ENCODE results near the gene ZNF697.
A peak's percentile ranks its signal among the peaks of the same experiment; 100 is the strongest.
"Not testable (repeated sequence)": the region's sequence is repeated elsewhere in the genome, so short reads cannot be mapped to it uniquely, and the experiment has no call there.

ZNF697 gene

DNA sequence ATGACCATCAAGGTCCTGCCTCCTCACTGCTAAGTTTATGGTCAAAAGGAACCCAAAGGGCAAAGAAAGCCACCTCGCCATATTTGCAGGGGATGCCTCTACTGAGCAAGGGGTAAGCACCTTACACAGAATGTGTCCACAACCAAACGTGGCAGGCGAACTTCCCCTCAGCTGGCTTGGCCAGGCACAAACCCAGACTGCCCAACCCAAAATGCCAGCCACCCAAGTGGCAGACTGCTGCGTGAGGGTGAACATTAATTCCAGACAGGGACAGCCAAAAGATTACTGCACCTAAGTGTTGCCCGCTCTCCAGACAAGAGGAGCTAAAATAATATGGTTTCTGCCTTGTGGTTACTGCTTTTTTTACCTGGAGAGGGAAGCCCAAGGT is 16.0 kb downstream of the ZNF697 start:
- DNase-seq (ENCODE audit: low read depth in 2 of 3, low spot score in 2 of 3), result no peak

DNA sequence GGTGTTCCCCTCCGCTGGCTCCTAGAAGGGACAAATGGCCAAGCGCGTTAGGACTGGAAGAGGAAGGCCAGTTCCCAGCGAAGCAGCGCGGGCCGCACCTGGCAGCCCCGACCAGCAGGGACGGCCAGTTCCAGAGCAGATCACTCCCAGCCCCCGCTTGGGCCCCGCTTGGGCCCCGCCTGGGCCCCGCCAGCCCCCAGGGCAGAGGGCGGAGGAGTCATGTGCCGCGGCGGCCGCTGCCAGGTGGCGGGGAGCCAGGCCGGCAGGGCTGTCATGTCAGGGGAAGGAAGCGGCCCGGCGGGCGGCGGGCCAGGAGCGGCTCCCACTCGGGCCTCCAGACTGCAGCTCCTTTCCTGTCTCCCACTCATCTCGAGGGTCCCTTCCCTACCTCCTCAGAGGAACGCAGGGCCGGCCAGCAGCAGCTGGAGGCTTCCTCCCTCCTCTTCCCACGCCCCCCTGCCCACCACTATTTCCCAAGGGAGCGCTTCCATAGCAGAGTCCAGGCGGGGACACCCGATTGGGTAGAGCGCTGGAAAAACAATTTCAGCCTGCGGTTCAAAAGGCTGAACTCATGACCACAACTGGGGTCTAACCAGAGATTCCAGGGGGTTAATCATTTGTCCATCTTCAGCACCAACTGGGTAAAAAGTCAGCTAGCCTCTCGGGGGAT is 16.5 kb downstream of the ZNF697 start:
- DNase-seq (ENCODE audit: low read depth in 2 of 3, low spot score in 2 of 3), result no peak

DNA sequence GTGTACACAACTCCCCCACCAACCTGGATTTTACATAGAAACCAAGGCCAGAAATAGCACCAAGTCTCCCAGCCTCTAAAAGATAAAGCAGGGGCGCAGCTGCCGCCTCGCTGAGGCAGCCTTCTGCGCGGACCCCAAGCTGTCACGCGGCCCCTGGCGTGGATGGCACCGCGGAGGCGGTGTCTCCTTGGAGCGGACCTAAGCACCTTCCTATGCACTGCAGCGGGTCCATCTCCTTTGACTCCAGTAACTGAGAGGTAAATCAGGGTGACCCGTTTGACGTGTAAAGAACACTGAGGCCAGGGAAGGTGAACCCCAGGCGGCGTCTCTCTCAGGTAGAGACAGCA is 17.0 kb downstream of the ZNF697 start:
- DNase-seq (ENCODE audit: low read depth in 2 of 3, low spot score in 2 of 3), result no peak

DNA sequence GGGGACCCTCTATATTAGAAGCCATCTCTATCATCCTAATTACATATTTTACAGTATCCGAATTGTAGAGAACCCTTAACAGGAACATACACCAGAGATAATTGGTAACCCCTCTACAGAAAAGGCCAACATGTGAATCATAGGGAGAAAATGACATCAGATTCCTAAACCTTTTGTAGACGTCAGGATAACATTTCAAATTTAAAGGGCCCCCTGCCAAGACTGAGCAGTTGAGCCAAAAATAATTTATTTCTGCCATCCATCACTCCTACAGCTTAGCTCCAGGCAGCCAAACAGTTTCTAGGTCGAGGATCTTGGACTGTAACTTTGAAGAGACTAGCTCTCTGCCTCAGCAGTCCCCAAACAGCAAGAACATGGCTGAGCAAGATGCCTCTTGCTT is 21.2 kb downstream of the ZNF697 start:
- no peak for DNase-seq (ENCODE audit: low read depth in 2 of 3, low spot score in 2 of 3)

DNA sequence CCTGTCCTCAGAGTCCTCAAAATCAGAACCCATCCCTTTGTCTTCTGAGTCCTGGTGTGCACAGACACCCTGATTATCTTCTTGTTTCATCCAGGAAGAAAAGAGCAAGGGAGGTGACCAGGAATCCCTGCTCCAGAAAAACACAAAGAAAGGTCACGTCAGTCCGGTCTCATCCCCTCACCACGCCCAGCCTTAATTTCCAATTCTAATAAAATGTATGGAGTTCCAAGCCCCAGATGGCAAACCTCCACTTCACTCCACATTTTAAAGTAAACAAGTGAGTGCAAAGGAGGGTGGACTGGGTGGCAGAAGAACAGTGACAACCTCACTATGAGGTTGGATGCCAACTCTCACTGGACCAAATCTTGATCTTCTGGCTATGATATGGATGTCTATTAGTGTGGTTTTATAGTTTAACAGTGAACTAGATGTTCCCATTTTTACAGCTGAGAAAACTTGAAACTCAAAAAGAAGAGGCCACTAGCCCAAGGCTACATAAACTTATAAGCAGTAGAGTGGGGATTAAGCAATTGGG is 22.0 kb downstream of the ZNF697 start:
- no peak for DNase-seq (ENCODE audit: low read depth in 2 of 3, low spot score in 2 of 3)

DNA sequence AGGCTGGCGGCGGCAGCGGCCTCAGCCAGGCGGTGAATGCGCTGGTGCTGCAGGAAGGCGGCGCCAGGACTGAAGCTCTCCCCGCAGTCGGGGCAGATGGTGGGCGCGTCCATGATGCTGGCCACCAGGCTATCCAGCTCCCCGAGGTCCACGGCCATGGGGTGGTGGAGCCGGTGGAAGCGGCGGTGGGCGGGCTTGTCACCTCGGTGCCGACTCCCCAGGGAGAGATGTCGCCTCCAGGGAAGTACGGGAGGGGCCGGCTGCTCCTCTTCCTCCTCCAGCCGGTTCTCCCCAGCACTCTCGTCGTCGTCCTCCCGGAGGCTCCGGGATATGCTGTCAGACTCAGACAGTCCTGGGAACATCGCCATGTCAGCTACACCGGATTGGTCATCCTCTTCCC is 24.4 kb downstream of the ZNF697 start:
- DNase-seq (ENCODE audit: low read depth in 2 of 3, low spot score in 2 of 3), result no peak

DNA sequence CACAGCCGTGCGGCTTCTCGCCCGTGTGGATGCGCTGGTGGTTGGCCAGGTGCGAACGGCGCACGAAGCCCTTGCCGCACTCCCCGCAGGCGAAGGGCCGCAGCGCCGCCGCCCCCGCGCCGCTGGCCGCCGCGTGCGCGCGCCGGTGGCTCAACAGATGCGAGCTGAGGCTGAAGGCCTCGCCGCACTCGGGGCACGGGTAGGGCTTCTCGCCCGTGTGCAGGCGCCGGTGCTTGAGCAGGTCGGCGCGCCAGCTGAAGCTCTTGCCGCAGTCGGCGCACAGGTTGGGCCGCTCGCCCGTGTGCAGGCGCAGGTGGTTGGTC is 24.9 kb downstream of the ZNF697 start:
- no peak for DNase-seq (ENCODE audit: low read depth in 2 of 3, low spot score in 2 of 3)

DNA sequence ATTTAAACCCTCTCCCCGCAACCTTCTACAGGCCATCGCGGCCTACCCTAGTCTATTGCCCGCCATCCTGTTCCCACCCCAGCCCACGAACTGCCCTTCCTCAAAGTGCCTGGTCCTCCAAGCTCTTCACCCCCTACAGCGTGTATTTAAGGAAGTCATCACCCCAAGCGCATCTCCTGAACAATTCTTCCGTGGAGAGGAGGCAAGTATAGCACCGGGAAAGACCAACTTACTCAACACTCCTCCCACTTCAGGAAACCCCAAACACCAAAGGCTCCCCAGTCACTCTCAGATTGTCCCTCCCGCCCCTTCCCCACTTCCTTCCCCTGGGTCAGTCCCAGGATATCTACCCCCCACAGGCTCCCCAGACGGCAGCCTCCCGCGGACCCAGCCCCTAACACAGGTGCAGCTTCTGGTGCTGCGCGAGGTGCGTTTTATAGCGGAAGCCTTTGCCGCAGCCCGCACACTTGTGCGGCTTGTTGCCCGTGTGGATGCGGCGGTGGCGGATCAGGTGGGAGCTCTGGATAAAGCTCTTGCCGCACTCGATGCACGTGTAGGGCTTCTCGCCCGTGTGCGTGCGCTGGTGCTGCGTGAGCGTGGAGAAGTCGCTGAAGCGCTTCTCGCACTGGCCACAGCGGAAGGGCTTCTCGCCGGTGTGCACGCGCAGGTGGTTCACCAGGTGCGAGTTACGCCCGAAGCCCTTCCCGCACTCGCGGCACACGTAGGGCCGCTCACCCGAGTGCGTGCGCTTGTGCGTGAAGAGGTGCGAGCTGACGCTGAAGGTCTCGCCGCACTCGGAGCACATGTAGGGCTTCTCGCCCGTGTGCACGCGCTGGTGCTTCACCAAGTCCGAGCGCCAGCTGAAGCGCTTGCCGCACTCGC is 25.5 kb downstream of the ZNF697 start:
- DNase-seq (ENCODE audit: low read depth in 2 of 3, low spot score in 2 of 3), result no peak

DNA sequence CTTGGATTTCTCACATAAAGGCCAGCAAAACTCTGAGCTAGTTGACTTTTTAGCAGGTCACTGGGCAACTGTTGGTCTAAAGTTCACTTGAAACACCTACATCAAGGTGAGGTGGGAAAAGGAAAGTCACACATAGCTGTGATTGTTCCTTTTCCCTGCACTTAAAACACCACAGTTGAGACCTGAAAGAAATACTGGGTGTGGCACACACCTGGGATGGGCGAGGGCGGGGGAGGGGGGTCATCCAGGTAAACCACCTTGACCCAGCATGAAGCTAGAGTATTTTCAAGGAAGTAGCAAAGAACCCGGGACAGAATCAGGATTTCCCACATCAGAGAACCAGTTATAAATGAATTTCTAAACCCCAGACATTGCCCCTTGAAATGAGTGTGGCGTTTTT is 26.4 kb downstream of the ZNF697 start:
- DNase-seq (ENCODE audit: low read depth in 2 of 3, low spot score in 2 of 3), result no peak

DNA sequence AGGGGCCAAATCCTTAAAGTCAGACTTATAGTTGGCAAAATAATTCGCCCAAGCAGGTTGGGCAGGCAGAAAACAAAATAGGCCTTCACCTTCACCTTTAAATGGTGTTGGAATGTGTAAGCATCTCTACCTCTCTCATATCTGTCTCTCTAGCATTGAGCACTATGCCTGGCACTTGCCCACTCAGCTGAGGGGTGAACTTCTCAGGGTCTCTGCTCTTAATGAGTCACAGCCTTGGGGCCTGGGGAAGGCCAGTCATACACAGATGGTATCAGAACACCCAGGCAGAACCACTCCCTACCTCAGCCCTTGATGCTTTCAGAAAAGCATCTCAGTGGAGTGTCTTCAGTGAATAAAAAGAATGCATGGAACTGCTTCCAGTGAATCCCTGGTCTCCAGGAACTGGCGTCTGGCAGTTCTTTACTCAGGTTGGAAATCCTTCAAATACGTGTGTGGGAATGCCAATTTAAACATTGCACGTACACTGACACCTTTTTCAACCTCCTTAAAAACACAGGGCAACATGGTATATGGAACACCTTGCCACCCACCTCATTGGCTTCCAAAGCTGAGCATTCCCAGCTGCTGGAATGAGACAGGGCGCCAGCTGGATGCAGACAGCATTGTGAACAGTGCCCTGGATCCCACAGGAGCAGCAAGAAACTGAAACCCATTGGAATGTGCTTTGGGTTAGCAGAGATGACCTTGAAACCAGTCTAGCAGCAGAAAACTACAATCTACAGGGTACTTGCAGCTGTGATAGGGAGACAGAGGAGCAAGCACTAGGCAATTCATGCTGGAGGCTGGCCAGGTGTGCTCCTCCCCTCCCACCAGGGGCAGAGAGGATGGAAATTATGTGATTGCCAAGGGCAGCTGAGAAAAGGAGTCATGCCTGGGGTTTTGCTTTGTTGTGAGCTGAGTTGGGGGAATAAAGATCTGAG is 30.0 kb downstream of the ZNF697 start:
- no peak for DNase-seq (ENCODE audit: low read depth in 2 of 3, low spot score in 2 of 3)

DNA sequence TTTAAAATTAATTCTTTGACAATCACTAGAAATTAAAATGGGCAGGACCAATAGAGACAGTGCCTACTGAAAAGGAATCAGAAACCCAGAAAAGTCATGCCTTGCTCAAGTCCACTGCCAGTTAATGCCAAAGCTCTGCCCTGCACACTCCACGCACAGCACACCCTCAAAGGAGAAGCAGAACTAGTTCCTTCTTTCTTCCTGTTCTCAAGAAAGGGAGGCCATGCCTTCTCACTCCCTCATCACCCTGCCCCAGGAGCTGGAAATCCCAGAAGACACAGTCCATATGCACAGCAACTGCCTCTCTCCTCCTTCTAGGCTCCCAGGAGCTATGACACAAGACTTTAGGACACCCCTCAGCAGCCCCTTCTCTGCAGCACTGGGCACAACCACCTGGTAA is 31.3 kb downstream of the ZNF697 start:
- not testable (repeated sequence) for DNase-seq (ENCODE audit: low read depth in 2 of 3, low spot score in 2 of 3)

DNA sequence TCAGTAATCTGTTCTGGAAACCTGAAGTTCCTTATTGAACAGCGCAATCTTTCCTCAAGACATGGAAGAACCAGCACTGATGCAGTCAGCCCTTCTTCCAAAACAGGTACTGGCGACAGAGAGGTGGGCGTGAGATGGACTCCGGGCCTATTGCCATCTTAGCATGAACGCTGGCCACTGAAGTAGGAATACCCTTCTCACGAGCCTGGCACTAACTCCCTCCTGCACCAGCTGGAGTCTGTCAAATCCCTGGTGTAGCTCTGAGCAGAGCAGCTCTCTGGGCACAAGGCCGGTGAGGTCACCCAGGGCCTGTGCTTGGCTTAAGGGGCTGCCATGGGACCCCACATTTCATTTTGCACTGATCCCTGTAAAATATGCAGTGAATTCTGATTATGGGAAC is 33.0 kb downstream of the ZNF697 start:
- not testable (repeated sequence) for DNase-seq (ENCODE audit: low read depth in 2 of 3, low spot score in 2 of 3)

DNA sequence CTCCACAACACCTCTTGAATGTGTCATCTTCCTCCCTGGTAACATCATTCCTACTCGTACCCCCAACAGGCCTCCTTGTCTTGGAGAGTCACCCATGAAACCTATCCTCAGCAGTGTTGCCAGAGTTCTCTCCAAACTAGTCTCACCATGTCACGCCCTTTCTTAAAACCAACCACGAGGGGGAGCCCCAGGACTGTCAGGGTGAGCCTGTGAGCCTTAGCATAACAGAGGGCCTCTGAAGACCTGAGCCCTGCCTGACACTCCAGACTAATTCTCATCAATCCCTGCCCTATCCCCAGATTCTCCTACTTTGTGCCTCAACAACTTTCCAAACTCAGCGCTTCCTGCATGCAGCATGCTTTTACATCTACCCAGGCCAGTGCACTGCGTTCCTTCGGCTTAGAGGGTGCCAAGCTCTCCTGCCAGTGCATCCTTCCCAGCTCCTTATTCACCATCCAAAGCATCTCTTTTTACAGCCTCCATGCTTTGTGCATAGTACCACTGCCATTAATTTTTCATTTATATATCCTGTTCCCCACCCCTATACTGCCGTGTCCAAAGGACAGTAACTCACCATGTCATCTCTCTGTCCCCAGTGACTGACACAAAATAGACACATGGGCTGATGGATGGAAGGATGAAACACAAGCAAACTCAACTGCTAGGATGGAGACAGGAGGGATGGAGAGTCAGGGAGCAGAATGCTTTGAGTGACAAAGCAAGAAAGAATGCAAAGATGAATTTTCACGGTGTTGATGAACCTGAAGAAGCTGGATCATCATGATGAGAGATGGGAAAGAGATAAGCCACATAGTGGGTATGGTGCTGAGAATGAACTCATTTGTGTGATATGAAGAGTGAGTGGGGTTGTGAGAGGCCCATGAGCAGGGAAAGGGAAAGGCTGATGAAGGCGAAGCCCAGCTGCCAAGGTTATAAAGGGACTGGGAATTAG is 34.0 kb downstream of the ZNF697 start:
- DNase-seq (ENCODE audit: low read depth in 2 of 3, low spot score in 2 of 3), result peak; percentile 19 to 53 (median 36)

DNA sequence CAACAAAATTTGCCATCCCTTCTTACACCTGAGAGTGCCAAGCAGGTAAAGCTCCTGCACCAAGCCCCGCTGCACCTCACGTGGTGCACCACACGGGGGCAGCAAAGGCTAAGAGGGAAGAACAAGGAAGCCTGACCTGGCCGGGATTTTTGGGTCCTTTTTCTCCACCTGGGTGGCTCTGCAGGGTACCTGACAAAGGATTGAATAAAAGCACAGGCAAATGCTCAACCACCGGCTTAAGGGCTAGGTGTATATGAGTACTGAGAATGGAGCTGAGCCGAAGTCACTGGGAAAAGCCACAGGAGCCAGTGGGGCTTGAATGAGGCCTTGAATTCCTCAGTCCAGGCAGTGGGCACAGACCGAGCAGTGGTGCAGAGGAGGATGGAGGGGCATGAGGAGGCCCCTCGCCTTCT is 36.4 kb downstream of the ZNF697 start:
- peak; percentile 28 to 62 (median 58) for DNase-seq (ENCODE audit: low read depth in 2 of 3, low spot score in 2 of 3)

DNA sequence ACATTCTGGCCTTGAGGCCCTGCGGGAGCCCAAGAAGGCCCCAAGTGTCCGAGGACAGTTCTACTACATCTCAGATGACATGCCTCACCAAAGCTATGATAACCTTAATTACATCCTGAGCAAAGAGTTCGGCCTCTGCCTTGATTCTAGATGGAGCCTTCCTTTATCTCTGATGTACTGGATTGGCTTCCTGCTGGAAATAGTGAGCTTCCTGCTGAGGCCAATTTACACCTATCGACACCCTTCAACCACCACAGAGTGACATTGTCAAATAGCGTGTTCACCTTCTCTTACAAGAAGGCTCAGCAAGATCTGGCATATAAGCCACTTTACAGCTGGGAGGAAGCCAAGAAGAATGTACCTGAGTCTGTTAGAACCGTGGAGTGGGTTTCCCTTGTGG is 39.2 kb downstream of the ZNF697 start:
- not testable (repeated sequence) for DNase-seq (ENCODE audit: low read depth in 2 of 3, low spot score in 2 of 3)

DNA sequence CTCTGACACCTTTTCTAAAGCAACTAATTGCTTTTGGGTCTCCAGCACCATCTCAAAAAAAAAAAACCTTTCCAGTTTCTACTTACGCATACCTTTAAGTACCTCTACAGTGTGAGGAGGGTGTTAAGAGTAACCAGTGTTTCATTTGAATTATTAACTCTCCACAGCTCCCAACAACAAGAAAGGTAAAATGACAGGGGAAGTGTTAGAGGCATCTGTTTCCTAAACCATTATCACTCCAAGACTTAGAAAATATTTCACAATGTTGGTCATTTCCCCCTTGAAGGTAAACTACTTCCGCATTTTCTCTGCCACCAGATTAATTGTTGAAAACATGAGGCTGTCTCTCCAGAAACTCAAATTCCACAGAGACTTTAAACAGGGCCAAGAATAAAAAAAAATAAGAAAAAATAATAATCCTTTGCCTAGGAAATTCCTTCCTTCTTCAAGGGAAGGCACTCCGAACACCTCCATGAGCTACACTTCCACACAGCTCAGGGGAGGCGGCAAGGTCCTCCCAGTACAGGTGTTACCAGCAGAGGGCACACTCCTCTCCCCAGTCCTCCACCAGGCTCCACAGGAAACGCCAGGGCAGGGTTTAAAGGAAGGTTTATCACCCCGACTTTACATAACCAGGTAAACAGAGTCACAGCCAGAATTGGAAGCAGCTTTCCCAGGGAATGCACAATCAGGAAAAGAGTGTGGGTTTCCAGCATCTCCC is 40.8 kb downstream of the ZNF697 start:
- DNase-seq (ENCODE audit: low read depth in 2 of 3, low spot score in 2 of 3), result not testable (repeated sequence)

DNA sequence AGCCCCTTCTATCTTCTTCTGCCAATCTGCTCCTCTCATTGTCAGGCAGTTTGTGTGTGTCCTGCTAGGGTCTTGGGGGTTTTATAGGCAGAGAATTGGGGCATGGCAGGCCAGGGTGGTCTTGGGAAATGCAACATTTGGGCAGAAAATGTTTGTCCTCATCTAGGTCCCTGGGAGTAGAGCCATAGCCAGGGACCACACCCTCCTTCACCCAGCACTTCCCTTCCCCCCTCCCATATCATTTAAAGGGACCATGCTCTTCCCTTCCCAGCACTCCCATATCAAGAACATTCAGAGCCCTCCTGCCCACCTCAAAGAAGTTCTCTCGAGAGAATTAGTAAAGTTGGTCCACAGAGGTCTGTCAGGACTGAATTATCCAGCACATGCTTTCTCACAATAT is 41.7 kb downstream of the ZNF697 start:
- DNase-seq (ENCODE audit: low read depth in 2 of 3, low spot score in 2 of 3), result no peak

DNA sequence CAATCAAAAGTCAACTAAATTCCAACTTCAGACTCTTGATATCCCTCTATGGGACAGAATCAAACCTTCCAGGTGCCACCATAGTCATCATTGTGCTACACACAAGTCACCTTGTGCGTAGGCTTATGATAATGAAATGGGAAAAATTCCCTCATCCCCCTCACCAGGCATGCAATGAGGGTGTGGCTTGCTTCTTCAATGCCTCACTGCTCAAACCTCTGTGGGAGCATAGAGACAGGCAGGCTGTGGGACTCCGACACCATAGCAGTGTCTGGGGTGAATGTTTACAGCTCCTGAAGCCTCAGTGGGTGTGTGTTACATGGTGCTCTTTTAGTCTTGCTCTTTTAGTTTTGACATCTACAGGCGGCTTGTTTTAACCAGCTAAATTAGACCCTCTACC is 42.4 kb downstream of the ZNF697 start:
- DNase-seq (ENCODE audit: low read depth in 2 of 3, low spot score in 2 of 3), result no peak

DNA sequence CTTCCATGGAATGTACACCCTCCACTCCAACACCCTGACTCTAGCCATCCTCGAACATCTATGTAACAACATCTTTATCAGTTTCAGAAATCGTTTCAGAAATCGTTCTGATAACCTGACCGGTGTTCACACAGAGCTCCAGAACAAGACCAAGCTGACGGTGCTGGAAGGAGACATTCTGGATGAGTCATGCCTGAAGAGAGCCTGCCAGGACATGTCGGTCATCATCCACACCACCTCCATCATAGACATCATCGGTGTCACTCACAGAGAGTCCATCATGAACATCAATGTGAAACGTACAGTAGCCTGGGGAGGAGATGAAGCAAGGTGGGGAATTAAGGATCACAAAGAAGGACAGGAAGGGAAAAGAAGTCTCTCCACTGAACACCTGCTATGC is 43.0 kb downstream of the ZNF697 start:
- not testable (repeated sequence) for DNase-seq (ENCODE audit: low read depth in 2 of 3, low spot score in 2 of 3)

DNA sequence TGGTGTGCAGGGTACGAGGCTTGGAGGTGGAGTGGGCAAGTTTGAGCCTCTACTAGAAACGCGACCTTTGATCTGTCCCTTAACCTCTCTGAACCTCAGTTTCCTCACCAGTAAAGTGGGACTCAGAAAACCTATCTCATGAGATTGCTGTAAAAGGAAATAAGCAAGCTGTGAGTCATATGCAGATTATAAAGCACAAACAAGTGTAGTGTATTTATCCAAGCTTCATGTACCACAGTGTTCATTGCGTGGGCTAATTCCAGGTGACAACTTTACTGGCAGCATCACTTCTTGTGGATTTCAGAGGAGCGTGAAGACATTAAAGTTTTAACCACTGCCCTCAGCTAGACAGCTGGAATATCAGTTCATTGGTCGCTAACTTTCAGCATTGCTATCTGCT is 44.4 kb downstream of the ZNF697 start:
- no peak for DNase-seq (ENCODE audit: low read depth in 2 of 3, low spot score in 2 of 3)

All from activated CD8-positive, alpha-beta memory T cell treated with anti-CD3 and anti-CD28 coated beads for 48 hours (primary cell).